HepG2 (cell line): ENCODE measurements around the gene FGF21. TPM values are rescaled to one million over a fixed set of nuclear protein-coding genes. Genes with fewer than 3 reads are reported as not detected.

ENCODE experiments used
- ATAC-seq: fragments of 200-7000 bp; cut with Tn5 transposase; 3 replicates; pipeline ENCODE4 v1.9.1; 2020; ENCODE audit warnings: mild to moderate bottlenecking, moderate library complexity
- BruUV-seq: library from RNA; stranded (reverse); fragments of 400-500 nt; replicated peaks from 2 replicates; lab custom pipeline; 2021; lab: Mats Ljungman, UMichigan
- CTCF ChIA-PET: fragments of 300-600 bp; formaldehyde crosslinking; extraction: SDS; loops from one replicate; lab custom pipeline; 2021; ENCODE audit warnings: low total read pairs, inconsistent platforms, low intra/inter-chr PET ratio; lab: Yijun Ruan, JAX
- POLR2A ChIA-PET: fragments of 350-600 bp; sonication (Branson Sonifier 250); formaldehyde crosslinking; loops from one replicate; lab custom pipeline; 2020; ENCODE audit warnings: antibody characterized with exemption, inconsistent platforms; lab: Yijun Ruan, JAX
- DNase-seq: peaks from one replicate; pipeline ENCODE4 v3.0.0-alpha.2; 2015; ENCODE audit warnings: low spot score
- FAIRE-seq: peaks from 3 replicates; lab custom pipeline; 2011; peaks lifted over from hg19 to GRCh38; lab: Jason Lieb, UNC
- H2AFZ ChIP-seq: one replicate; pipeline ENCODE4 v1.6.1; 2011; ENCODE audit warnings: low read length, inconsistent platforms
- H3K27ac ChIP-seq: fragments of 300-600 bp; 3 replicates; pipeline ENCODE4 v1.8.0; 2011; ENCODE audit warnings: mixed run types, mild to moderate bottlenecking, mixed read lengths, low read length, inconsistent platforms; ENCODE audit not compliant: insufficient read depth; ENCODE audit errors: extremely low read length
- H3K27me3 ChIP-seq, 2 experiments: fragments of 200-600 bp in 1 of 2; 2 replicates in 1 of 2; 3 replicates in 1 of 2; pipeline versions ENCODE4 v1.6.0 to v1.8.0; 2011; ENCODE audit warnings: low read length in 2 of 2, mild to moderate bottlenecking in 2 of 2, moderate library complexity in 2 of 2, inconsistent platforms in 1 of 2; ENCODE audit not compliant: insufficient read depth in 2 of 2, control insufficient read depth in 1 of 2
- H3K36me3 ChIP-seq, 2 experiments: fragments of 200-600 bp in 1 of 2; replicated peaks in 1 of 2; 2 replicates in 1 of 2; 3 replicates in 1 of 2; pipeline versions ENCODE4 v1.5.1 to v1.8.0; 2011; ENCODE audit warnings: low read length in 2 of 2, inconsistent platforms in 1 of 2; ENCODE audit not compliant: insufficient read depth in 2 of 2, control insufficient read depth in 1 of 2
- H3K4me1 ChIP-seq: 2 replicates; pipeline ENCODE4 v1.5.1; 2012; ENCODE audit warnings: low read length, inconsistent platforms; ENCODE audit not compliant: insufficient read depth
- H3K4me2 ChIP-seq: 2 replicates; pipeline ENCODE4 v1.6.0; 2011; ENCODE audit warnings: low read depth, low read length, inconsistent platforms
- H3K4me3 ChIP-seq, 3 experiments: fragments of 200-600 bp in 1 of 3; sonication (generic), shearing (Covaris generic) in 1 of 3; replicated peaks in 1 of 3; 2 replicates each; pipeline ENCODE4 v1.5.1; 2011 to 2016; ENCODE audit warnings: low read length in 3 of 3, inconsistent platforms in 2 of 3, low read depth in 2 of 3, mild to moderate bottlenecking in 2 of 3, control low read depth in 1 of 3, mixed read lengths in 1 of 3; ENCODE audit not compliant: insufficient read depth in 1 of 3
- H3K79me2 ChIP-seq: one replicate; pipeline ENCODE4 v1.6.1; 2011; ENCODE audit warnings: low read length, inconsistent platforms; ENCODE audit not compliant: insufficient read depth
- H3K9ac ChIP-seq: 2 replicates; pipeline ENCODE4 v1.6.0; 2011; ENCODE audit warnings: mild to moderate bottlenecking, low read depth, low read length, inconsistent platforms; ENCODE audit not compliant: insufficient read depth
- H3K9me3 ChIP-seq: 2 replicates; pipeline ENCODE4 v1.5.1; 2012; ENCODE audit warnings: mild to moderate bottlenecking, low read length
- H4K20me1 ChIP-seq: 2 replicates; pipeline ENCODE4 v1.6.0; 2011; ENCODE audit warnings: inconsistent platforms, mild to moderate bottlenecking, low read length, moderate library complexity; ENCODE audit not compliant: insufficient read depth
- DMTF1 ChIP-seq: sonication (generic); formaldehyde crosslinking; IDR thresholded peaks from 2 replicates; pipeline ENCODE4 v1.4.0; 2020; ENCODE audit warnings: mild to moderate bottlenecking, missing genetic modification reagents
- ELF1 ChIP-seq: sonication (generic); formaldehyde crosslinking; IDR thresholded peaks from 2 replicates; pipeline ENCODE4 v1.4.0; 2020; ENCODE audit warnings: missing genetic modification reagents
- FOXJ3 ChIP-seq: sonication (generic); formaldehyde crosslinking; IDR thresholded peaks from 2 replicates; pipeline ENCODE4 v1.4.0; 2020; ENCODE audit warnings: missing genetic modification reagents, mild to moderate bottlenecking, borderline replicate concordance
- FOXM1 ChIP-seq: sonication (generic); formaldehyde crosslinking; IDR thresholded peaks from 2 replicates; pipeline ENCODE4 v1.5.0; 2020; ENCODE audit warnings: missing genetic modification reagents
- GATA4 ChIP-seq: sonication (generic); IDR thresholded peaks from 2 replicates; pipeline ENCODE4 v1.6.1; 2016; ENCODE audit warnings: antibody characterized with exemption, low read depth, borderline replicate concordance
- HOXA5 ChIP-seq: sonication (generic); formaldehyde crosslinking; IDR thresholded peaks from 2 replicates; pipeline ENCODE4 v1.4.0; 2020; ENCODE audit warnings: missing genetic modification reagents
- KDM3A ChIP-seq: IDR thresholded peaks from 2 replicates; pipeline ENCODE4 v1.6.1; 2018; ENCODE audit warnings: low read depth, missing compliant biosample characterization
- NFYB ChIP-seq: sonication (generic); formaldehyde crosslinking; IDR thresholded peaks from 2 replicates; pipeline ENCODE4 v1.4.0; 2020; ENCODE audit warnings: missing genetic modification reagents
- RNF2 ChIP-seq: fragments of 450-650 bp; conservative IDR thresholded peaks from 2 replicates; pipeline ENCODE4 v1.6.1; 2016; ENCODE audit warnings: low read depth
- SATB2 ChIP-seq: sonication (generic); formaldehyde crosslinking; IDR thresholded peaks from 2 replicates; pipeline ENCODE4 v1.5.0; 2020; ENCODE audit warnings: missing genetic modification reagents
- TCF7 ChIP-seq: sonication (generic); IDR thresholded peaks from 2 replicates; pipeline ENCODE4 v1.6.1; 2016; ENCODE audit warnings: antibody characterized with exemption, low read depth
- TERF1 ChIP-seq: sonication (generic); formaldehyde crosslinking; IDR thresholded peaks from 2 replicates; pipeline ENCODE4 v1.8.0; 2022; ENCODE audit warnings: mild to moderate bottlenecking, missing genetic modification reagents, moderate library complexity
- TFDP1 ChIP-seq: IDR thresholded peaks from 2 replicates; pipeline ENCODE4 v1.6.1; 2016; ENCODE audit warnings: missing compliant biosample characterization, missing genetic modification reagents, borderline replicate concordance
- ZNF274 ChIP-seq: sonication (generic); formaldehyde crosslinking; IDR thresholded peaks from 2 replicates; pipeline ENCODE4 v1.5.1; 2020; ENCODE audit warnings: mild to moderate bottlenecking, missing genetic modification reagents
- ZNF512 ChIP-seq: sonication (generic); formaldehyde crosslinking; IDR thresholded peaks from 2 replicates; pipeline ENCODE4 v1.4.0; 2020; ENCODE audit warnings: mild to moderate bottlenecking, missing genetic modification reagents
- ZNF841 ChIP-seq: sonication (generic); formaldehyde crosslinking; IDR thresholded peaks from 2 replicates; pipeline ENCODE4 v1.8.1; 2023; ENCODE audit warnings: missing genetic modification reagents, borderline replicate concordance
- WGBS: methylation state at CpG from one replicate; pipeline ENCODE4 v1.1.6; 2017; ENCODE audit warnings: low lambda C conversion rate; 5-methylcytosine and 5-hydroxymethylcytosine counted together
- in situ Hi-C: cut with HindIII; loops from 2 replicates; pipeline ENCODE4 v1.10.0; 2017; ENCODE audit warnings: low pct_unique_long_range_greater_than_20kb; ENCODE audit not compliant: extremely low pct_ligation_motif_present
- intact Hi-C: fragments of 100-400 bp; cut with micrococcal nuclease; formaldehyde crosslinking; loops from one replicate; pipeline ENCODE4 v1.10.0; 2022; ENCODE audit not compliant: unreplicated experiment
- polyA plus RNA-seq, 8 experiments: library from polyadenylated mRNA; depleted of rRNA in 3 of 8; stranded (reverse) in 7 of 8; unstranded in 1 of 8; fragments of >200 nt; fragmentation: Illumina TruSeq in 4 of 8; extraction: Trizol in 4 of 8; gene quantifications; 2 replicates each; pipeline versions ENCODE4 v1.2.1 to v1.2.3, GENCODE V29; 2011 to 2016; ENCODE audit warnings: low read depth in 4 of 8, missing spikeins in 1 of 8, mixed read lengths in 1 of 8; ENCODE audit not compliant: insufficient read depth in 1 of 8
- total RNA-seq, 5 experiments: library from RNA; depleted of rRNA; stranded (reverse); fragments of >200 nt; fragmentation: Illumina TruSeq; extraction: Trizol; gene quantifications; 2 replicates each; pipeline ENCODE4 v1.2.3, GENCODE V29; 2016; ENCODE audit warnings: low read depth in 1 of 5

Gene FGF21
- total and polyA plus RNA-seq, 2 of the 13 experiments (the other 11 are each of a cell fraction or from before 2014, with no cell fraction given) = 0.17 TPM; not detected in 1

GRCh38 chr19:48770734-48771472, 15.6 kb downstream of the FGF21 start (continued):
- TF ChIP-seq TERF1 (CRISPR knock-in tag) (no peak), GATA4 (no peak), FOXJ3 (no peak), ZNF841 (no peak), SATB2 (CRISPR knock-in tag) (no peak), NFYB (CRISPR knock-in tag) (no peak), TFDP1 (no peak)

- no peaks in the 10 kb centered on the region for H3K9me3 ChIP-seq
- TF ChIP-seq ZNF512 (CRISPR knock-in tag) (no peak), ELF1 (CRISPR knock-in tag) (no peak), FOXM1 (CRISPR knock-in tag) (no peak), HOXA5 (CRISPR knock-in tag) (no peak), RNF2 (no peak), ZNF274 (CRISPR knock-in tag) (no peak), TCF7 (peak; percentile 59), KDM3A (no peak), DMTF1 (CRISPR knock-in tag) (no peak)
Observed at GRCh38 chr19:48772503-48772953, 17.2 kb downstream of the FGF21 start.

More at GRCh38 chr19:48772503-48772953, 17.2 kb downstream of the FGF21 start:
- intact Hi-C loops = loop anchor here (2.0 kb wide), 1 partner anchor 18 kb away; the partner anchor contains the start of gene FGF21
- no TSS peak for BruUV-seq
- H3K79me2 ChIP-seq = no peaks in the 10 kb centered on the region
- H3K36me3 ChIP-seq = no peaks in the 10 kb centered on the region
- H3K4me3 ChIP-seq = peak overlapping the region in 1 of 3 experiments; percentile 10; a peak in 1 of 6 replicates
- peaks cover 76% of the 10 kb centered on the region for H3K4me1 ChIP-seq
- in situ Hi-C loops = no loop called here
- H3K9ac ChIP-seq = no peak overlapping the region
- H4K20me1 ChIP-seq = no peaks in the 10 kb centered on the region
- no peak overlapping the region for H2AFZ ChIP-seq
- peak overlapping the region; percentile 73 for H3K4me2 ChIP-seq
- FAIRE-seq (peak; percentile 74), ATAC-seq (peak; percentile 64), DNase-seq (peak; percentile 94)
- peak overlapping the region; percentile 57 for H3K27ac ChIP-seq
- CTCF ChIA-PET = no interaction called here
- no peaks in the 10 kb centered on the region for H3K27me3 ChIP-seq
- POLR2A ChIA-PET = interaction anchor here (0.6 to 1.9 kb wide), 5 partner anchors 11 to 189 kb away, joined by 3 to 4 read pairs (median 3); partner anchors contain the start of gene PPP1R15A
- WGBS = 5% methylated on average over 12 of the region's 13 CpGs
